Adrenal gland (tissue), 5 donors: Measurements from ENCODE around the gene ETDA.
A peak's percentile ranks its signal among the peaks of the same experiment; 100 is the strongest.

Experiments used
- POLR2A ChIP-seq, 2 donors: fragments of 450-650 bp; IDR thresholded peaks; one replicate each; pipeline ENCODE4 v1.6.1; 2017; ENCODE audit warnings: antibody characterized with exemption in 2 of 2, mild to moderate bottlenecking in 2 of 2, moderate library complexity in 1 of 2
- TF ChIP-seq, protein P1 (sequence below), 6 experiments: fragments of 450-650 bp in 4 of 6; fragments of 200-600 bp in 2 of 6; sonication (generic) in 1 of 6; IDR thresholded peaks; 1 replicate in 5 of 6; 2 replicates in 1 of 6; pipeline versions ENCODE4 v1.5.1 to v1.8.0; 2016 to 2021; ENCODE audit warnings: antibody characterized with exemption in 6 of 6, mild to moderate bottlenecking in 2 of 6, moderate library complexity in 1 of 6
- donor health status: DM: no; HTN: no; CAD: no.

DNA sequence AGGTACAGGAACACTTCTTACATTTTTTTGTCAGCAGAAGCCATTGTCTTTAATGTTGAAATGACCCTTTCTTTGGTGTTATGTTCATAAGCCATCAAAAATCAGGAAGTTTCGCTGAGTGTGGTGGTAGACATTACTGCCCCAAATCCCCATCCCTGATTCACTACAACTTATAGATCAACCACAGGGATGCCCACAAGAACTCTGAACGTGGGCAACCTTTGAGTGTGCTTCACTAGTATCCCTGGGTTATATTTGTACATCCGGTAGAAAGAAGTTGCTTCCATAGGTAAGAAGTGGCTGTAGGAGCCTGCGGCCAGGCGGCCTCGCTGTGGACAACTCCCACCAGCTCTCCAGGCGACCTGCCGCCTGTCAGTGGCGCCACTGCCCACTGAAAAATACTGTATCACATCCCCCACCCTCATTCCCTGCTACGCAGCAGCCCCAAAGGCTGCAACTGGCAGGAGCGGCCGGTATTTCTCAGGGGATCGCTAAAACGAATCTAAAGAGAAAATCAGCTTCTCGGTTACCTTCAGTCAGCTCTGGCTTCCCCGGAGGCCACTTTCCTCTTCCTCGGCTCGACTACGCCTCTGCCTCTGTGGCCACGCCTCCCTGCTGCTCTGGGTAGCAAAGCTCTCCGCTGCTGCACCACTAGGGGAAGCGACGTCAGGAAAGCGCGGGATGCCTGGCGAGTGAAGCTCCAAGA is 43.5 kb downstream of the ETDA start:
- TF ChIP-seq, protein P1, sequence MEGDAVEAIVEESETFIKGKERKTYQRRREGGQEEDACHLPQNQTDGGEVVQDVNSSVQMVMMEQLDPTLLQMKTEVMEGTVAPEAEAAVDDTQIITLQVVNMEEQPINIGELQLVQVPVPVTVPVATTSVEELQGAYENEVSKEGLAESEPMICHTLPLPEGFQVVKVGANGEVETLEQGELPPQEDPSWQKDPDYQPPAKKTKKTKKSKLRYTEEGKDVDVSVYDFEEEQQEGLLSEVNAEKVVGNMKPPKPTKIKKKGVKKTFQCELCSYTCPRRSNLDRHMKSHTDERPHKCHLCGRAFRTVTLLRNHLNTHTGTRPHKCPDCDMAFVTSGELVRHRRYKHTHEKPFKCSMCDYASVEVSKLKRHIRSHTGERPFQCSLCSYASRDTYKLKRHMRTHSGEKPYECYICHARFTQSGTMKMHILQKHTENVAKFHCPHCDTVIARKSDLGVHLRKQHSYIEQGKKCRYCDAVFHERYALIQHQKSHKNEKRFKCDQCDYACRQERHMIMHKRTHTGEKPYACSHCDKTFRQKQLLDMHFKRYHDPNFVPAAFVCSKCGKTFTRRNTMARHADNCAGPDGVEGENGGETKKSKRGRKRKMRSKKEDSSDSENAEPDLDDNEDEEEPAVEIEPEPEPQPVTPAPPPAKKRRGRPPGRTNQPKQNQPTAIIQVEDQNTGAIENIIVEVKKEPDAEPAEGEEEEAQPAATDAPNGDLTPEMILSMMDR (IDR thresholded peaks at IDR 0.05), result peak in 1 of 6 experiments; percentile 17
- TF ChIP-seq POLR2A (IDR thresholded peaks at IDR 0.05), result no peak
